Measurements from ENCODE around the gene TADA1. TPM values are rescaled to one million over a fixed set of nuclear protein-coding genes. Genes with fewer than 3 reads are reported as not detected.

TADA1 gene
- total RNA-seq, 2 donors from 2014 or later, result 10.5 to 11.1 TPM

DNA sequence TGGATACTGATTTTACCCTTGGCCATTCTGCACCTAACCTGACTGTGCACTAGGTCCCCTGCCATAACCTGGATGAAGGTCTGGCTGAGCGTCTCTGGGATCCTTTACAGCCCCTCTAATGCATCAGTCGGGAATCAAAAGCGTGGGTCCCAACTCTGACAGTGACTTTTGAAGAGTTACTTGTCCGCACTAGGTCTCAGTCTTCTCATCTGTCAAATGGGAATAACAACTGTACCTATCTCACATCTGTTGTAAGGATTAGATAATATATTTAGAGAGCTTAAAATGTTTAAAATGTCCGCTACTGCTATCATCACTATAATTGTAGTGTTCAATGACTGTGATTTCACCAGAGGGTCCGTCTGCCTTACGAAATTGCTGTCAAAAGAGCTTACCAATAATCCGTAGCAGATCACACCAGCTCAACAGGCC, 746 bp downstream of the TADA1 start:
- no peak for ATAC-seq (replicated peaks)
- no peaks in the 10 kb centered on the region for H3K27me3 Mint-ChIP-seq
- no peaks in the 10 kb centered on the region for H3K9me3 Mint-ChIP-seq
- peak overlapping the region; percentile 85 for H3K4me3 Mint-ChIP-seq
- peaks cover 14% of the 10 kb centered on the region for H3K36me3 Mint-ChIP-seq (ENCODE audit: low read depth)
- H3K27ac Mint-ChIP-seq, result peak overlapping the region; percentile 89
- peaks cover 19% of the 10 kb centered on the region for H3K4me1 Mint-ChIP-seq

DNA sequence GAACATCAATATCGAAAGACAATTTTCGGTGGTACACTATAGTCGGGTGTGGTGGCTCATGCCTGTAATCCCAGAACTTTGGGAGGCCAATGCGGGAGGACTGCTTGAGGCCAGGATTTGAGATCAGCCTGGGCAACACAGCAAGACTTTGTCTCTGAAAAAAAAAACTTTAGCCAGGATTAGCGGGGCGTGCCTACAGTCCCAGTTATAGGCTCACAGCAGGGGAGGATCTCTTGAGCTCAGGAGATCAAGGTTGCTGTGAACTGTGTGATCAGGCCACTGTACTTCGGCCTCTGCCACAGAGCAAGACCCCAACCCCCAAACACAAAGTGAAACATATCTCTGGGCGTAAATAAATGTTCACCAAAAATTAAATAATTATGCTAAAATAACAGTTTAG, 1.6 kb downstream of the TADA1 start:
- H3K9me3 Mint-ChIP-seq, result no peaks in the 10 kb centered on the region
- peaks cover 19% of the 10 kb centered on the region for H3K4me1 Mint-ChIP-seq
- no peak for ATAC-seq (replicated peaks)
- H3K27ac Mint-ChIP-seq, result no peak overlapping the region
- peak overlapping the region; percentile 85 for H3K4me3 Mint-ChIP-seq
- H3K36me3 Mint-ChIP-seq (ENCODE audit: low read depth), result peaks cover 15% of the 10 kb centered on the region
- no peaks in the 10 kb centered on the region for H3K27me3 Mint-ChIP-seq

DNA sequence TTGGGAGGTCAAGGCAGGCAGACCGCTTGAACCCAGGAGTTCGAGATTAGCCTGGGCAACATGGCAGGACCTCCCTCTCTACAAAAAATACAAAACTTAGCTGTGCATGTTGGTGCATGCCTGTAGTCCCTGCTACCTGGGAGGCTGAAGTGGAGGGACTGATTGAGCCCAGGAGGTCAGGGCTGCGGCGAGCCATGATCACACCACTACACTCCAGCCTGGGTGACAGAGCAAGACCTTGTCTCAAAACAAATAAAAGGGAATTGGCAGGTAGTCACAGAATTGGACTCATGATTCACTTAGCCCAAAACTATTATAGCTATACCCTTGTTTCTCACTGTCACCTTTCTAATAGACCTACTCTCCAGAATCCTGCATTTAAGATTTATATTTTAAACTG, 5.5 kb downstream of the TADA1 start:
- H3K4me3 Mint-ChIP-seq, result no peak overlapping the region

DNA sequence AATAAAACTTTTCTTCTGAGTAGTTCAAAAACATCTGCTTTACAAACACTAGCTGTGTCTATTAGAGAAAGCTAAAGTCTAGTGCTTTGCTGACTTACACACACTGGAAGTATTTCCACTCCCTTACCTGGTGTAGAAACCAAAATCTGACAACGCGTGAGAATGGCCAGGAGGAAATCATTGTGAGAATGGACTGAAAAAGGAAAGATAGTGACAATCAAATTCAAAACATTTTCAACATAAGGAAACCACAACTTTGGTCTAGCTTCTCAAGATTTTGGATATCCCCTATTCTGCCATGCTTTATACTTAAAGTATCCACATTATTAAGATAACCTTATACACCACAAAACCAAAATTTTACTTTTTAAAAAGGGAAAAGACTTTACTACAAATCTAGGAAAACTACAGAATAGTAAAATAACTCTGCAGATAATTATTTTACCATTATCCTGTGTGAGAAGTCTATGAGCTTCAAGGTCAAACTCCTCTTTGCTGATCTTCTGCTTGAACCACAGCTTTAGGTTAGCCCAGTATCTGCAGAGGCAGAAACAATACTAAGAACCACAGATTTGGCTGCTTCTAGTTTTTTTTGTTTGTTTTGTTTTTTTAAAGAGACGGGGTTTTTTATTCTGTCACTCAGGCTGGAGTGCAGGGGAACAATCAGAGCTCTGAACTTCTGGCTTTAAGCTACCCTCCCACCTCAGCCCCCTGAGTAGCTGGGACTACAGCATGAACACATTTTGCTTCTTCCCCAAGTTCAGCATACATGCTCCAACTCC, 6.6 kb downstream of the TADA1 start:
- no peaks in the 10 kb centered on the region for H3K27me3 Mint-ChIP-seq
- no peak overlapping the region for H3K4me3 Mint-ChIP-seq
- peaks cover 10% of the 10 kb centered on the region for H3K4me1 Mint-ChIP-seq
- peak overlapping the region; percentile 34 for H3K27ac Mint-ChIP-seq
- no peaks in the 10 kb centered on the region for H3K9me3 Mint-ChIP-seq
- ATAC-seq (replicated peaks), result peak; percentile 28
- H3K36me3 Mint-ChIP-seq (ENCODE audit: low read depth), result peaks cover 56% of the 10 kb centered on the region

More for the DNA sequence above, 5.5 kb downstream of the TADA1 start:
- no peak for ATAC-seq (replicated peaks)
- Mint-ChIP-seq H3K36me3 (ENCODE audit: low read depth) (peaks cover 45% of the 10 kb centered on the region), H3K27me3 (no peaks in the 10 kb centered on the region), H3K27ac (peak overlapping the region; percentile 34), H3K9me3 (no peaks in the 10 kb centered on the region), H3K4me1 (peaks cover 18% of the 10 kb centered on the region)

DNA sequence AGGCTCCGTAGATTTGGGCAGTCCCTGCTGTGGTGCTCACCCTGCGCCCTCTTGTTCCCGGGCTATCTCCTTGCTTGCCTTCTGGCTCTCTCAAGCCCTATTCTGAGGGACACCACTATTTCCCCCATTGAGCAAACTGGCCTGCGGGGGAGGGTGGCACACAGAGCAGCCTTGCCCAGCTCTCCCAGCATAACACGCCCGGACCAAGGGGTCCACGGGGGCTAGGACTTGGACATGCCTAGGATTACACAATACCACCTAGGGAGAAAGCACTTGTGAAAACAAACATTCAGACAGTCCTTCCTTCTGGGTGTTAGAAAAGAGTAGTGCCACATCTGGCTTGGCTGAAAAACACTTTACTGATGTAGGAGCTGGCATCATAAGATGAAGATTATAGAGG, 7.4 kb downstream of the TADA1 start:
- Mint-ChIP-seq H3K4me1 (peaks cover 15% of the 10 kb centered on the region), H3K36me3 (ENCODE audit: low read depth) (peaks cover 63% of the 10 kb centered on the region), H3K27me3 (no peaks in the 10 kb centered on the region), H3K9me3 (no peaks in the 10 kb centered on the region), H3K27ac (peak overlapping the region; percentile 34), H3K4me3 (no peak overlapping the region)
- no peak for ATAC-seq (replicated peaks)

DNA sequence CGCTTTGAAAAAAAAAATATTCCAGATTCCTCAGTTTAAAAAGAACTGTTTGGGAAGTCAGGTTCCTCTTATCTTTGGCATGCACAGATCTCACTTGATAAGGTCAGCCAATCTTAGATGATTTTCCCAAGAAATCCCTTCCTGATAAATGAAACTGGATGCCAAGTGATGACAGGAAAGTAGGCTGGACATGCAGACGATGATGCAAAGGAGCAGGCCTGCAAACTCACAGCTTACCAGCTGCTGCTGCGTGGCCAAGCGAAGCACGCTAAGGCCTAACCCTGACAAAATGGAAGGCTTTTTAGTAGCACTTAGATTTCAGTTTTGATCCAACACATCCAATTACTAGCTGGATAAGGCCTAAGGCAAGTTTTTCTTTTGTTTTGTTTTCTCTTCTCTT, 10.1 kb downstream of the TADA1 start:
- Mint-ChIP-seq H3K4me3 (no peak overlapping the region), H3K9me3 (no peaks in the 10 kb centered on the region), H3K27ac (no peak overlapping the region), H3K36me3 (ENCODE audit: low read depth) (peaks cover 85% of the 10 kb centered on the region), H3K27me3 (no peaks in the 10 kb centered on the region), H3K4me1 (peaks cover 15% of the 10 kb centered on the region)
- ATAC-seq (replicated peaks), result no peak

DNA sequence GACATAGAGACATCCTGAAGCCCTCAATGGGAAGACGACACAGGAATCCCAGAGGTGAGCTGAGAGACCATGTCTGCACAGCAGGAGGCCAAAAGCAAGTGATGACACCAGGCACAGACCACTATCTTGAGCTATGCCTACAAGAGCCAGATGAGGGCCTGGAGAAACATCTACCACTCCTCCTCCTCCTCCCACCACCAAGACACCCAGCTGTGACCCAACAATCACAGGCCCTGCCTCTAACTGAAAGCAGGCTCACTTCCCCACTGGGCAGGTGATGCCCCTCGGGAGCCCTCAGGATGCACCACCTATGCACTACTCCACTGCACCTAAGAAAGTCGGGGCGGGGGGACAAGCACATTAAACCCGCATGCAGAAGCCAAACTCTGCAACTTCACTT, 16.5 kb downstream of the TADA1 start:
- peaks cover 11% of the 10 kb centered on the region for H3K4me1 Mint-ChIP-seq
- no peaks in the 10 kb centered on the region for H3K9me3 Mint-ChIP-seq
- H3K27ac Mint-ChIP-seq, result peak overlapping the region; percentile 48
- ATAC-seq (replicated peaks), result no peak
- no peak overlapping the region for H3K4me3 Mint-ChIP-seq
- peaks cover 99% of the 10 kb centered on the region for H3K36me3 Mint-ChIP-seq (ENCODE audit: low read depth)
- no peaks in the 10 kb centered on the region for H3K27me3 Mint-ChIP-seq

DNA sequence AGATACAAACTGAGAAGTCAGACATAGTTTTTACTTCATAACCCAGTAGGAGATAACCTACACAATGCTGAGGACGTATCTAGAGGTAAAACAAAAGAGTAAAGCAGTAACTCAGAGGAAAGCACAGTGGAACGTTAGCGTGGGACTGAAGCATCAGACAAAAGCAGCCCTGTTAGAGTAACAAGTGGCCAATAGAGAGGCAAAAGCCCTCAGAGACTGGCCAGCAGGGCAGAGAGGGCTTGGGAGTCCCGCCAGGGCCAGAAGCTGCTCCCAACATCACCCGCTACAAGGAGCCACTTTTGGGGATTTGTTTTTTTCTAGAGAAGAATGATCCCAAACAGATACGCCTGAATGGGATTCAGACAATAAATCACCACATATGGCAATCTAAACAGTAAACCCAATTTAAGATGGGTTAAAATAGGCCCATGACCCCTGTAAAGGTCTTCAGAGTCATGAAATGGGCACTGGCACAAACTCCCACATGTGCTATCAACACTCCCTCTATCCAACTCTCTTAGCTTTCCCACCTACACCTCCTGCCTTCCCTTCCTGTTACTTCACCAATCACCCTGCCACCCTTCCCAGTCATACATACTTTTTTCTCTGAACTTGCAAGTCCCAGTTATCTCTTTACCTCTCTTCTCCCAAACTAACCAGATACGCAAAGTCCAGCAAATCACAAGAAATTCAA, 17.2 kb downstream of the TADA1 start:
- no peaks in the 10 kb centered on the region for H3K27me3 Mint-ChIP-seq
- no peak overlapping the region for H3K4me3 Mint-ChIP-seq
- peaks cover 13% of the 10 kb centered on the region for H3K4me1 Mint-ChIP-seq
- H3K9me3 Mint-ChIP-seq, result no peaks in the 10 kb centered on the region
- no peak for ATAC-seq (replicated peaks)
- peaks cover 99% of the 10 kb centered on the region for H3K36me3 Mint-ChIP-seq (ENCODE audit: low read depth)
- peak overlapping the region; percentile 78 for H3K27ac Mint-ChIP-seq

DNA sequence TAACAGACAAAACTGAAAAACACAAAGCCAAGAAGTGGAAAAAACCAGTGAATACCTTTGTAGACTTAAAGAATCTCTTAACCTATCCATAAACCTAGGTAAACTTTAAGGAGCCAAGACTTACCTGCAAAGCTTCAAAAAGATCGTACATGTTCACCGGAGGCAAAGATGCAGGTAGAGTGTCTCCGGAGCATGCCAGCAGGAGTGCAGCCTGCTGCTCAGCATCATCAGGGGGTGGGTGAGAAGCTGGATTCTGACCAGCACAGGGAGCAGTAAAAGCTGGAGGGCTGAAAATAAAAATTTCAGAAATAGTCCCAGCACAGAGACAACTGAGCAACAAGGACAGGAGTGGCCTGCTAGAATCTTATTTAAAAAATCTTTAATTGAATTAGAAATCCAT, 18.1 kb downstream of the TADA1 start:
- Mint-ChIP-seq H3K27me3 (no peaks in the 10 kb centered on the region), H3K4me1 (peaks cover 13% of the 10 kb centered on the region), H3K36me3 (ENCODE audit: low read depth) (peaks cover 99% of the 10 kb centered on the region), H3K27ac (peak overlapping the region; percentile 78), H3K4me3 (no peak overlapping the region), H3K9me3 (no peaks in the 10 kb centered on the region)
- no peak for ATAC-seq (replicated peaks)

DNA sequence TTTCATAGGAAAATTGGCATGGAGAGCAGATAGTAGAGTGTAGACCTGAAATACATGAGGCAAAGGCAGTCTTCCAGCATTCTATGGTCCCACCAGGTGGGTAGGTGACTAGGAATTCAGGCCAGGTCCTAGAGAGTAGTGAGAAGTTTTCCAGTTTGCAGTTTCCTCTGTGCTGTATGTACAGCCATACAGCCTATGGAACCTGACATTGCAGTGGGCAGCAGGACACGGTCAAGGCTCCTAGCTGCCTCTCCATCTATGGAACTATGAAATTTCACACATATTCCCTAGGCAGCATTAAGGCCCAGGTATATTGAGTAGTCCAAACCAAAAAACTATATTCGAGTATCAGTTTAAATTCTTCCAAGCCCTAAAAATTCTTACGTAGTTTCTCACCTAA, 20.5 kb downstream of the TADA1 start:
- ATAC-seq (replicated peaks), result no peak
- Mint-ChIP-seq H3K27me3 (no peaks in the 10 kb centered on the region), H3K4me3 (no peak overlapping the region), H3K4me1 (peaks cover 28% of the 10 kb centered on the region), H3K9me3 (no peaks in the 10 kb centered on the region), H3K36me3 (ENCODE audit: low read depth) (peaks cover 99% of the 10 kb centered on the region), H3K27ac (no peak overlapping the region)

DNA sequence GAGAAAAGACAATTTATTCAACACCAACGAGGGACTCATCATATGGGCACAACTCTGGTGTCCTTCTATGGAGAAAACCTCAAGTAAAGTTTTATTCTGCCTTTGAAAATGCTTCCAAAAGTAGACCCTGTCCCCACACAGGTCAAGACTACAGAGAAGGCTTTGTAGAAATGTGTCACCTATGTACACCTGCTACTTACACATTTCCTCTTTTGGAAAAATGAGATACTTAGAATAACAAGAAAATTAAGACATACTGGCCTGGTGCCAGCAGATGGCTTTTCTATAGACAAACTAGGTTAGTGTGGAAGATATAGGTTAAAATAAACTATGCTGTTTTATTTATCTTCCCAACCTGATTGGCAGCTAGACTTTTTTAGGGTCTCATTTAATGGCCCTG, 23.1 kb downstream of the TADA1 start:
- Mint-ChIP-seq H3K9me3 (no peaks in the 10 kb centered on the region), H3K27me3 (no peaks in the 10 kb centered on the region), H3K4me1 (peaks cover 40% of the 10 kb centered on the region), H3K36me3 (ENCODE audit: low read depth) (peaks cover 100% of the 10 kb centered on the region), H3K4me3 (peak overlapping the region; percentile 2), H3K27ac (peak overlapping the region; percentile 53)
- peak; percentile 16 for ATAC-seq (replicated peaks)

DNA sequence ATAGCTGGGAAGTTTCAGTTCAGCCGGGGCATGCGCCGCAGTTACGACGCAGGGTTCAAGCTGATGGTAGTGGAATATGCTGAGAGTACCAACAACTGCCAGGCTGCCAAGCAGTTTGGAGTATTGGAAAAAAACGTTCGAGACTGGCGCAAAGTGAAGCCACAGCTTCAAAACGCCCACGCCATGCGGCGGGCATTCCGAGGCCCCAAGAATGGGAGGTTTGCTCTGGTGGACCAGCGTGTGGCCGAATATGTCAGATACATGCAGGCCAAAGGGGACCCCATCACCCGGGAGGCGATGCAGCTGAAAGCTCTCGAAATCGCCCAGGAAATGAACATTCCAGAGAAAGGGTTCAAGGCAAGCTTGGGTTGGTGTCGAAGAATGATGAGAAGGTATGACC, 26.9 kb downstream of the TADA1 start:
- Mint-ChIP-seq H3K4me1 (peaks cover 56% of the 10 kb centered on the region), H3K27ac (no peak overlapping the region), H3K4me3 (no peak overlapping the region), H3K9me3 (no peaks in the 10 kb centered on the region), H3K36me3 (ENCODE audit: low read depth) (peaks cover 100% of the 10 kb centered on the region), H3K27me3 (no peaks in the 10 kb centered on the region)
- ATAC-seq (replicated peaks), result no peak

DNA sequence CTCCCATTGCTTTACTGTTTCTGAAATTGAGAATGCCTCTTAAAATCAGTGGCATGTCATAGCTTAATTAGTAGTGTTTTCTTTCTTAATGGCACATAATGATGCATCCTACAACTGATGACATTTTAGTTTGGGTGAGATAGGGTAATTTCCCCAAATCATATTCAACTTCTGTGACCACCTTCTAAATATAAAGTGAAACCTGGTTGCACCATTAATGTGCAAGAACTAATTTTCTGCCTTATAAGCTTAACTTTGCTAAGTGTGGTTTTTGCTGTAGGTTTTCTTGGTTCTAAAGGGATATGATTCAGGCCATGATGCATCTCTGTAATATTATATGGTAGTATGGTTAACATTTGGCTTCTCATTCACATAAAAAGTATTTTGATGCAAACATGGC, 27.9 kb downstream of the TADA1 start:
- Mint-ChIP-seq H3K27me3 (no peaks in the 10 kb centered on the region), H3K9me3 (no peaks in the 10 kb centered on the region), H3K27ac (peak overlapping the region; percentile 39), H3K4me1 (peaks cover 55% of the 10 kb centered on the region), H3K4me3 (peak overlapping the region; percentile 37), H3K36me3 (ENCODE audit: low read depth) (peaks cover 100% of the 10 kb centered on the region)
- ATAC-seq (replicated peaks), result peak; percentile 80

DNA sequence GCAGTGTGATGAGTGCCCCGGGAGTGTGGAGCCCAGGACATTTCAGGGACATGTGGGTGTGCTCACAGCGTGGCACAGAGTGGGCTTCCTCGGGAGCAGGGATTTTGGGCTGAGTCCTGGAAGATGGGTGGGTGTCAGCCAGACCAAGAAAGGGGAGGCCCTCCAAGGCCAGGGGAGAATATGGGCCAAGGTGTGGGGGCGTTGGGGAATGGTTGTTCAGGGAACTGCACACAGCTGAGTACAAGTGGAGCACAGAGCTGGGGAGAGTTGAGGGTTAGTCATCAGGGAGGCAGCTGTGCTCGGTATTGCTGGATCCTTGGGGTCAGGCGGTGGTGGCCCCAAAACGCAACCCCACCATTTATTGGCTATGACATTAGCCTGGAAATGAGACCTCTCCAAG, 31.3 kb downstream of the TADA1 start:
- H3K36me3 Mint-ChIP-seq (ENCODE audit: low read depth), result peaks cover 99% of the 10 kb centered on the region

More for the DNA sequence above, 31.3 kb downstream of the TADA1 start:
- ATAC-seq (replicated peaks), result no peak
- Mint-ChIP-seq H3K9me3 (no peaks in the 10 kb centered on the region), H3K27me3 (no peaks in the 10 kb centered on the region), H3K27ac (peak overlapping the region; percentile 88), H3K4me3 (peak overlapping the region; percentile 30), H3K4me1 (peaks cover 47% of the 10 kb centered on the region)

All from activated T-helper 17 cell treated with anti-CD3 and anti-CD28 coated beads, Interleukin-2, amount 50 U/mL, for 72 hours (primary cell).